HCT116 (cell line): ENCODE results near the gene COBL. TPM values are rescaled to one million over a fixed set of nuclear protein-coding genes. Genes with fewer than 3 reads are reported as not detected.

Experiments
- ATAC-seq: fragments of 200-7000 bp; cut with Tn5 transposase; 2 replicates; pipeline ENCODE4 v1.9.1; 2020; ENCODE audit warnings: mild to moderate bottlenecking, moderate library complexity
- BruUV-seq: library from RNA; stranded (reverse); fragments of 400-500 nt; replicated peaks from 2 replicates; lab custom pipeline; 2021; lab: Mats Ljungman, UMichigan
- CTCF ChIA-PET: fragments of 300-600 bp; sonication (Branson Sonifier 250); formaldehyde crosslinking; loops from one replicate; lab custom pipeline; 2021; ENCODE audit warnings: antibody characterized with exemption; lab: Charles Lee
- POLR2A ChIA-PET: fragments of 300-600, 350-600 bp; sonication (Branson Sonifier 250); formaldehyde crosslinking; loops from one replicate; lab custom pipeline; 2021; ENCODE audit warnings: antibody characterized with exemption; lab: Charles Lee
- RAD21 ChIA-PET, 2 experiments: fragments of 300-600 bp; sonication (Branson Sonifier 250); formaldehyde crosslinking; loops; one replicate each; lab custom pipeline; 2023; ENCODE audit warnings: low total read pairs in 2 of 2; ENCODE audit not compliant: uncharacterized antibody in 2 of 2, unreplicated experiment in 2 of 2, low non-redundant PET in 1 of 2; lab: Charles Lee
- DNase-seq: peaks from one replicate; pipeline ENCODE4 v3.0.0-alpha.2; 2010; ENCODE audit warnings: low read depth, low spot score
- H2AFZ ChIP-seq: fragments of 200-600 bp; shearing (Covaris generic), sonication (generic); 2 replicates; pipeline ENCODE4 v1.6.1; 2017; ENCODE audit warnings: low read depth, mixed run types, mixed read lengths, antibody characterized with exemption, low read length; ENCODE audit not compliant: poor library complexity, severe bottlenecking
- H3K27ac ChIP-seq: 2 replicates; pipeline ENCODE4 v1.5.1; 2012; ENCODE audit warnings: low read depth, low read length
- H3K27me3 ChIP-seq: fragments of 200-600 bp; sonication (generic); 2 replicates; pipeline ENCODE4 v1.6.1; 2016; ENCODE audit warnings: mixed run types, low read length, mixed read lengths; ENCODE audit not compliant: insufficient read depth
- H3K36me3 ChIP-seq, 2 experiments: fragments of 200-500 bp in 1 of 2; fragments of 200-600 bp in 1 of 2; sonication (Bioruptor generic) in 1 of 2; sonication (generic) in 1 of 2; 2 replicates each; pipeline versions ENCODE4 v1.5.1 to v1.6.1; 2014 to 2016; ENCODE audit warnings: low read length in 2 of 2, inconsistent platforms in 1 of 2, mixed read lengths in 1 of 2, mixed run types in 1 of 2; ENCODE audit not compliant: insufficient read depth in 2 of 2, control insufficient read depth in 1 of 2
- H3K4me1 ChIP-seq, 2 experiments: fragments of 200-600 bp in 1 of 2; sonication (generic) in 1 of 2; 2 replicates each; pipeline versions ENCODE4 v1.5.1 to v1.6.1; 2012 to 2017; ENCODE audit warnings: low read length in 2 of 2, inconsistent platforms in 1 of 2, mild to moderate bottlenecking in 1 of 2, mixed read lengths in 1 of 2, mixed run types in 1 of 2, moderate library complexity in 1 of 2; ENCODE audit not compliant: insufficient read depth in 2 of 2, control insufficient read depth in 1 of 2
- H3K4me2 ChIP-seq: fragments of 200-600 bp; sonication (generic); 2 replicates; pipeline ENCODE4 v1.6.1; 2017; ENCODE audit warnings: mixed run types, low read length, mixed read lengths
- H3K4me3 ChIP-seq, 2 experiments: fragments of 200-600 bp in 1 of 2; sonication (generic) in 1 of 2; replicated peaks in 1 of 2; 2 replicates each; pipeline ENCODE4 v1.5.1; 2011 to 2016; ENCODE audit warnings: low read length in 2 of 2, control low read depth in 1 of 2, low read depth in 1 of 2, mild to moderate bottlenecking in 1 of 2, mixed read lengths in 1 of 2, mixed run types in 1 of 2
- H3K79me2 ChIP-seq: fragments of 200-600 bp; sonication (generic); 2 replicates; pipeline ENCODE4 v1.6.1; 2017; ENCODE audit warnings: mild to moderate bottlenecking, mixed run types, low read length, moderate library complexity, mixed read lengths; ENCODE audit not compliant: insufficient read depth
- H3K9ac ChIP-seq: fragments of 200-600 bp; sonication (generic); 2 replicates; pipeline ENCODE4 v1.6.1; 2016; ENCODE audit warnings: low read length, mixed read lengths
- H3K9me2 ChIP-seq: fragments of 200-600 bp; sonication (generic), shearing (Covaris generic); 2 replicates; pipeline ENCODE4 v1.6.1; 2017; ENCODE audit warnings: mixed run types, mild to moderate bottlenecking, moderate library complexity; ENCODE audit not compliant: insufficient read depth
- H3K9me3 ChIP-seq, 2 experiments: fragments of 200-500 bp in 1 of 2; fragments of 200-600 bp in 1 of 2; sonication (Bioruptor generic) in 1 of 2; sonication (generic) in 1 of 2; 2 replicates each; pipeline ENCODE4 v1.6.1; 2014 to 2017; ENCODE audit warnings: low read length in 2 of 2, mixed read lengths in 2 of 2, inconsistent platforms in 1 of 2, low read depth in 1 of 2, mild to moderate bottlenecking in 1 of 2, mixed run types in 1 of 2, moderate library complexity in 1 of 2; ENCODE audit not compliant: control insufficient read depth in 1 of 2, insufficient read depth in 1 of 2
- H4K20me1 ChIP-seq: fragments of 200-600 bp; sonication (generic), shearing (Covaris generic); 2 replicates; pipeline ENCODE4 v1.6.1; 2017; ENCODE audit warnings: mixed run types, mild to moderate bottlenecking, moderate library complexity; ENCODE audit not compliant: insufficient read depth
- EGR1 ChIP-seq: IDR thresholded peaks from 2 replicates; pipeline ENCODE4 v1.6.1; 2012; ENCODE audit warnings: low read depth
- ELF1 ChIP-seq: IDR thresholded peaks from 2 replicates; pipeline ENCODE4 v1.6.1; 2012; ENCODE audit warnings: low read depth, borderline replicate concordance
- EZH2phosphoT487 ChIP-seq: fragments of 200-600 bp; IDR thresholded peaks from 2 replicates; pipeline ENCODE4 v1.6.1; 2018; ENCODE audit warnings: antibody characterized with exemption, borderline replicate concordance
- JUND ChIP-seq: IDR thresholded peaks from 2 replicates; pipeline ENCODE4 v1.6.1; 2012
- POLR2A ChIP-seq: IDR thresholded peaks from 2 replicates; pipeline ENCODE4 v1.7.0; 2011; ENCODE audit warnings: borderline replicate concordance; ENCODE audit not compliant: insufficient read depth, insufficient read length; ENCODE audit errors: extremely low read depth
- RAD21 ChIP-seq: IDR thresholded peaks from 2 replicates; pipeline ENCODE4 v1.6.1; 2012; ENCODE audit warnings: low read depth, mild to moderate bottlenecking
- YY1 ChIP-seq: IDR thresholded peaks from 2 replicates; pipeline ENCODE4 v1.6.1; 2011; ENCODE audit warnings: low read length, low read depth, moderate library complexity, mild to moderate bottlenecking; ENCODE audit not compliant: insufficient replicate concordance; ENCODE audit errors: extremely low read depth
- ZFX ChIP-seq: fragments of 450-650 bp; IDR thresholded peaks from 2 replicates; pipeline ENCODE4 v1.6.1; 2017
- ZNF274 ChIP-seq: fragments of 200-500 bp; sonication (Bioruptor generic); IDR thresholded peaks from 2 replicates; pipeline ENCODE4 v1.6.1; 2014; ENCODE audit warnings: mild to moderate bottlenecking, low read depth, low read length, inconsistent platforms
- intact Hi-C: fragments of 100-400 bp; cut with micrococcal nuclease; formaldehyde crosslinking; loops from 2 replicates; pipeline ENCODE4 v1.10.0; 2022
- total RNA-seq: library from RNA; stranded (reverse); gene quantifications from one replicate; pipeline ENCODE4 v1.2.1, GENCODE V29; 2021; ENCODE audit not compliant: unreplicated experiment
- TF ChIP-seq, protein P1 (sequence below): IDR thresholded peaks from 2 replicates; pipeline ENCODE4 v1.6.1; 2012; ENCODE audit warnings: low read depth
- TF ChIP-seq, protein P2 (sequence below): IDR thresholded peaks from 2 replicates; pipeline ENCODE4 v1.6.1; 2012
- TF ChIP-seq, protein P3 (sequence below), 3 experiments: fragments of 200-600 bp in 1 of 3; sonication (generic) in 1 of 3; IDR thresholded peaks in 2 of 3; conservative IDR thresholded peaks in 1 of 3; 2 replicates each; pipeline ENCODE4 v1.5.1; 2012 to 2017; ENCODE audit warnings: low read depth in 2 of 3, low read length in 2 of 3, antibody characterized with exemption in 1 of 3, borderline replicate concordance in 1 of 3, control low read depth in 1 of 3, mild to moderate bottlenecking in 1 of 3, mixed read lengths in 1 of 3, mixed run types in 1 of 3, moderate library complexity in 1 of 3; ENCODE audit not compliant: insufficient read depth in 1 of 3

The COBL gene
- total RNA-seq, 1 experiment from 2014 or later: 19.3 TPM

DNA sequence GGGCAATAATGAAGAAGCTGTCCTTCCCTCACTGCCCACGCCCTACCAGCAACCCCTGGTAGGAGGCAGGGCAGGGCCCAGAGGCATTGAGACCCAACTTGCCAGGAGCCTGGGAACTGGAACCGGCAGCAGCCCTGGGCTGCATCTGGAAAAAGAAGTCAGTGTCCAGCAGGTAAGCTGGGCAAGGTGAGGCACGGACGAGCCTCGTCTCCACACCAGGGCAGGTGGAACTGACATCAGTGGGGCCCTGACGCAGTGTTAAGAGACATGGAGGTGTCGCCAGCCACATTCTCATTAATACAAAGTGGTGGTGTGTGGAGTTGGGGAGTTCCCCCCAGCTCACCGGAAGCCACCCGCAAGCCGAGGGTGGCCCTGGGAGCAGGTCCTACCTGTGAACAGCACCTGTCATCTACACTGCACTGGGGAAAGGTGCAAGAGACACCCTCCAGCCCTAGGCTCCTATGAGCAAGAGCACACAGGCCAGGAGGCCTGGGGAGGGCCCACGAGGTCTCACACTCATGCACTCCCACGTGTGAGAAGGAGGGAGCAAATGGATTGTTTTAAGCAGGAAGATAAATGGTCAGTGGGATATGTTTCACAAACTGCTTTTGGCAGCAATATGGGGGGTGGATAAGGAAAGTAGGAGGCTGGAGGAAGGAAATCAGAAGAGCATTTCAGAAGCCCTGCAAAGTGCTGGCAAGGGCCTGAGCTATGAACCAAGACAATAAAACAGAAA, 53.6 kb downstream of the COBL start (continued):
- TF ChIP-seq, protein P1, sequence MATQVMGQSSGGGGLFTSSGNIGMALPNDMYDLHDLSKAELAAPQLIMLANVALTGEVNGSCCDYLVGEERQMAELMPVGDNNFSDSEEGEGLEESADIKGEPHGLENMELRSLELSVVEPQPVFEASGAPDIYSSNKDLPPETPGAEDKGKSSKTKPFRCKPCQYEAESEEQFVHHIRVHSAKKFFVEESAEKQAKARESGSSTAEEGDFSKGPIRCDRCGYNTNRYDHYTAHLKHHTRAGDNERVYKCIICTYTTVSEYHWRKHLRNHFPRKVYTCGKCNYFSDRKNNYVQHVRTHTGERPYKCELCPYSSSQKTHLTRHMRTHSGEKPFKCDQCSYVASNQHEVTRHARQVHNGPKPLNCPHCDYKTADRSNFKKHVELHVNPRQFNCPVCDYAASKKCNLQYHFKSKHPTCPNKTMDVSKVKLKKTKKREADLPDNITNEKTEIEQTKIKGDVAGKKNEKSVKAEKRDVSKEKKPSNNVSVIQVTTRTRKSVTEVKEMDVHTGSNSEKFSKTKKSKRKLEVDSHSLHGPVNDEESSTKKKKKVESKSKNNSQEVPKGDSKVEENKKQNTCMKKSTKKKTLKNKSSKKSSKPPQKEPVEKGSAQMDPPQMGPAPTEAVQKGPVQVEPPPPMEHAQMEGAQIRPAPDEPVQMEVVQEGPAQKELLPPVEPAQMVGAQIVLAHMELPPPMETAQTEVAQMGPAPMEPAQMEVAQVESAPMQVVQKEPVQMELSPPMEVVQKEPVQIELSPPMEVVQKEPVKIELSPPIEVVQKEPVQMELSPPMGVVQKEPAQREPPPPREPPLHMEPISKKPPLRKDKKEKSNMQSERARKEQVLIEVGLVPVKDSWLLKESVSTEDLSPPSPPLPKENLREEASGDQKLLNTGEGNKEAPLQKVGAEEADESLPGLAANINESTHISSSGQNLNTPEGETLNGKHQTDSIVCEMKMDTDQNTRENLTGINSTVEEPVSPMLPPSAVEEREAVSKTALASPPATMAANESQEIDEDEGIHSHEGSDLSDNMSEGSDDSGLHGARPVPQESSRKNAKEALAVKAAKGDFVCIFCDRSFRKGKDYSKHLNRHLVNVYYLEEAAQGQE: no peak
- TF ChIP-seq, protein P2, sequence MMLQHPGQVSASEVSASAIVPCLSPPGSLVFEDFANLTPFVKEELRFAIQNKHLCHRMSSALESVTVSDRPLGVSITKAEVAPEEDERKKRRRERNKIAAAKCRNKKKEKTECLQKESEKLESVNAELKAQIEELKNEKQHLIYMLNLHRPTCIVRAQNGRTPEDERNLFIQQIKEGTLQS: no peak
- no peak for TF ChIP-seq EGR1
- TF ChIP-seq YY1: no peak
- no peak for TF ChIP-seq EZH2phosphoT487
- TF ChIP-seq, all 23 proteins: peak for 0

DNA sequence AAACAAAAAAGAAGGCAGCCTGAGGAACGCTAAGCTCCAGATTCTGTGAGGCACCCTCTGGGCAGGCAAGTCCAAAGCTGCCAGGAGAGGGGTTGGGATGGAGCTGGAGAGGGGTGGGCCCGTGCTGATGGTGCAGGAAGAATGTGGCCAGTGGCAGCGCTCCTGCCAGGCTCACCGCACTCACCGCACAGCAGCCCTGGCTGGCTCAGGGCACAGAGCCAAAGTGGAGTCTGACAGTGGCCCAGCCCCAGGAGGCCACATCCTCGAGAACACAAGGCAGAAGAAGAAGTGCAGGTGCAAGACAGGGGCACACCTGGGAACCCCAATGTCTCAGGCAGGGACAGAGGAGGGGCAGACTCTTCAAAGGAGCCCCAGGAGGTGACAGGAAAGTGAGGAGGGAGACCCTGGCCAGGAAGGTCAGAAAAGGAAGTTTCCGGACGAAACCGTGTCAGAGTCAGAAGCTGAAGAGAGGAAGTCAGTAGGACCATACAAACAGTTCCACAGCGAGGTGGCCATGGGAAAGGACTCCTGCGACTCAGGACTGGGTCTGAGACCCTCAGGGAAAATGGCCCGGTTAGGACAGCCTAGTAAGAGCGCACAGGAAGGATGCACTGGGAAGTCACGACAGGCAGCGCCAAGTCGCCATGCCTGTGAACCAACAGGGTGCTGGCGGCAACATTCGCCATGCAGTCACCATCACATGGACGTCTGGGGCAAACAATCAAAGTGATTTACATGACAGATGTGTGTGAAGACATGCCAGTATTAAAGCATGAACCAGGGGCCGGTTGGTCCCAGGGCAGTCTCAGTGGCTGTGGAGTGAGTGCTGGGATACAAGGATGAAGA, 54.4 kb downstream of the COBL start:
- POLR2A ChIA-PET: no interaction called here
- BruUV-seq: no TSS peak
- intact Hi-C loops: no loop called here

More for the DNA sequence above, 54.4 kb downstream of the COBL start:
- H3K9me2 ChIP-seq: no peaks in the 10 kb centered on the region
- H3K27me3 ChIP-seq: no peaks in the 10 kb centered on the region
- peaks cover 15 to 19% of the 10 kb centered on the region in 2 experiments for H3K4me1 ChIP-seq
- ChIA-PET CTCF (interaction anchor here (0.8 kb wide), 1 partner anchor 105 kb away, joined by 3 read pairs; no protein-coding TSS in a partner anchor), RAD21 (no interaction called here)
- no peak overlapping the region for H3K9ac ChIP-seq
- no peak overlapping the region for H3K4me2 ChIP-seq
- no peaks in the 10 kb centered on the region for H3K79me2 ChIP-seq
- no peak for DNase-seq
- no peak overlapping the region; the same call in 1 of the 2 replicates for H3K27ac ChIP-seq
- TF ChIP-seq, protein P1: no peak
- no peak for TF ChIP-seq JUND
- no peak for TF ChIP-seq POLR2A
- no peak for TF ChIP-seq ZFX
- TF ChIP-seq ZNF274: no peak
- TF ChIP-seq, protein P3, sequence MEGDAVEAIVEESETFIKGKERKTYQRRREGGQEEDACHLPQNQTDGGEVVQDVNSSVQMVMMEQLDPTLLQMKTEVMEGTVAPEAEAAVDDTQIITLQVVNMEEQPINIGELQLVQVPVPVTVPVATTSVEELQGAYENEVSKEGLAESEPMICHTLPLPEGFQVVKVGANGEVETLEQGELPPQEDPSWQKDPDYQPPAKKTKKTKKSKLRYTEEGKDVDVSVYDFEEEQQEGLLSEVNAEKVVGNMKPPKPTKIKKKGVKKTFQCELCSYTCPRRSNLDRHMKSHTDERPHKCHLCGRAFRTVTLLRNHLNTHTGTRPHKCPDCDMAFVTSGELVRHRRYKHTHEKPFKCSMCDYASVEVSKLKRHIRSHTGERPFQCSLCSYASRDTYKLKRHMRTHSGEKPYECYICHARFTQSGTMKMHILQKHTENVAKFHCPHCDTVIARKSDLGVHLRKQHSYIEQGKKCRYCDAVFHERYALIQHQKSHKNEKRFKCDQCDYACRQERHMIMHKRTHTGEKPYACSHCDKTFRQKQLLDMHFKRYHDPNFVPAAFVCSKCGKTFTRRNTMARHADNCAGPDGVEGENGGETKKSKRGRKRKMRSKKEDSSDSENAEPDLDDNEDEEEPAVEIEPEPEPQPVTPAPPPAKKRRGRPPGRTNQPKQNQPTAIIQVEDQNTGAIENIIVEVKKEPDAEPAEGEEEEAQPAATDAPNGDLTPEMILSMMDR (IDR thresholded peaks at IDR 0.05 in 2 of 3, conservative IDR thresholded peaks at IDR 0.05 in 1 of 3; ENCODE audit: borderline replicate concordance in 1 of 3, insufficient read depth in 1 of 3, low read depth in 2 of 3, low read length in 2 of 3): no peak
- no peak for TF ChIP-seq EGR1
- no peak for TF ChIP-seq RAD21
- no peak for TF ChIP-seq ELF1
- TF ChIP-seq, all 23 proteins: peak for 0
- H3K9me3 ChIP-seq: no peaks in the 10 kb centered on the region
- ATAC-seq: no peak
- H3K36me3 ChIP-seq: no peaks in the 10 kb centered on the region
- no peaks in the 10 kb centered on the region for H4K20me1 ChIP-seq
- H2AFZ ChIP-seq: no peak overlapping the region
- H3K4me3 ChIP-seq: no peak overlapping the region
